IPS-NIHi7 (cell line): ENCODE data around the gene GAS7.
"Not testable (repeated sequence)": the region's sequence is repeated elsewhere in the genome, so short reads cannot be mapped to it uniquely, and the experiment has no call there.

Experiments used
- DNase-seq: peaks from one replicate; pipeline ENCODE4 v3.0.0; 2012; ENCODE audit warnings: mixed read lengths; ENCODE audit errors: extremely low spot score

The GAS7 gene

DNA sequence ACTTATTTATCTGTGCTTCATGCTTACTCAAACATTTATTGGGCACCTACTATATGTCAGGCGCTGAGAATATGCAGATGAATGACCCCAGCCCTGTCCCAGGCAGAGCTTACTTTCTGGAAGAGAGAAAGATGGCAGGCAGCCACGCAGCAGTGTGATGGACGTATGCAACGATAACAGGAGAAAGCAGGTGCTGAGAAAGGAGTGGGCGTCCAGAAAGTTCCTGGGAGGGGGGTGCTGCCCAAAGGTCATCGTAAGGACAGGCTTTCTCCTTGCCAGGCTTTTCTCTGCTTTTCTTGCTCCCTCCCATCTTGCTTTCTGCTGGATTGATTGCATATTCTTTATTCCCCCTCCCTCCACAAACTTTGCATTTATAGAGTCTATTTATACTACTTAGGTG lies 124.5 kb downstream of the GAS7 start:
- DNase-seq, result no peak

DNA sequence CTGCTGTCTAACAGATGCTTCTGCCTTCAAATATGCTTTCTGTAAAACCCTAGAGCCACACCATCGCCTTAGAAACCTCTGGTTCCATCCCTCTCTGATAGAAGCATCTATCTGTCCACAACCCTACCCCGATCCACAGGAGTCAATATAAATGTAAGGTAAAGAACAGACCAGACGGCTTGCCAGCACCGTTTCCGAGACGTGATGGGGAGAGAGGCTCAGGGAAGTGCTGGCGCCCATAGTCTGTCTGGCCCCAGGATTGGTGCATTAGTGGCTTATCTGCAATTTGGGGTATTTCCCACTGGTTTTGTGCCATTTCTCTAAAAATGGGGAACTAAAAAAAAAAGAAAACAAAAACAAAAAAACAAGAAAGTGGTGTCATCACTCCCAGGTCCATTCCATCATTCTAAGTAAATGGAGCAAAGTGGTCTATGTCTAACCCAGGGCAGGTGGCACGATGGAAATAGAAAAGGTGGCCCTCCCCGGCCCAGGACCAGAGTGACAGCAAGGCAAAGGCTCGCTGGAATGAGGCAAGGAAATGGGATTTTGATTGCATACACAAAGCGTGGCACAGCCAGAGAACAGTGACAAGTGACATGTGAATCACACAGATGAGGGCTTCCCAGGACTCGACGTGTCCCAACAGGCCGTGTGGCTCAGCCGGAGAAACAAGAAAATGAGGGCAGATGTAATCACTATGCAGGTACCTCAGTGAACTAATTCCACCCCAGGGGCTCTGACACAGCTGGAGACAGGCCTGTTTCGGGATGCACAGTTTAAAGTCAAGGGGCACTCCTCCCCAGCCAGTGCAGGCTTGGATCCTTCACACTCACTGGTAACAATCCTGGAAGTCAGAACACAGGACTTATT lies 125.6 kb downstream of the GAS7 start:
- DNase-seq, result no peak

DNA sequence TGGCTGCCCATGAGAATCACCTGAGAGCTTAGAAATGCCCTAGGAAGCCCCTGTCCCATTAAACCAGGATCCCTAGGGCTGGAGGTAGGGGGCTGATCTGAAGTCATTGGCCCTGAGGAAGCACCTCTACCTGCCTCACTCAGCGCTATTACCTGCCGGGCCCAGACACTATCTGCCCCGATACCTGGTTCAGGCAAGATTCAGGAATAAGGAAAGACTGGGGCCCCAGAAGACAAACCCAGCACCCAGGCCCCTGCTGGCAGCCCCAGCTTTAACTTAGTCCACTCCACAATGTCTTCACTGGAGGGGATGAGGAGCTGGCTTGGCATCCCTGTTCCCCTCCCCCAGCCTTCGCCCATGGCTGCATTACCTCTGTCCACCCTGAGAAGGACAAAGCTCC lies 126.3 kb downstream of the GAS7 start:
- DNase-seq, result no peak

DNA sequence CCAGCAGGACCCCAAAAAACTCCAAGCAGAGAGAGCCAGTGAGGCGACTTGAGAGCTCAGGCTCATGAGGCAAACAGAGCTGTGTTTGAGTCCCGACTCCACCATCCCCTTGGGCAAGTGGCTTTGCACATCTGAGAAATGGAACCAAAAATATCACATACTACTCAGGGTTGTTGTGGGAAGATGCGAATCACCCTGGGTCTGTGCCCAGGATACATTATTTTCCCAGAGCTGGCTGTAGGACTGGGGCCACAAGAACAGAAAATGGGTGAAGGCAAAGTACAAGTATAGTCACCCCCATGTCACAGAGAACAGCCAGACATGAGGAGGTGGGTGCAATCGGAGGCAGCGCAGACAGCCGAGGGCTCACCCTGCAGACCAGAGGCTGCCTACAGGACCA lies 127.3 kb downstream of the GAS7 start:
- no peak for DNase-seq

DNA sequence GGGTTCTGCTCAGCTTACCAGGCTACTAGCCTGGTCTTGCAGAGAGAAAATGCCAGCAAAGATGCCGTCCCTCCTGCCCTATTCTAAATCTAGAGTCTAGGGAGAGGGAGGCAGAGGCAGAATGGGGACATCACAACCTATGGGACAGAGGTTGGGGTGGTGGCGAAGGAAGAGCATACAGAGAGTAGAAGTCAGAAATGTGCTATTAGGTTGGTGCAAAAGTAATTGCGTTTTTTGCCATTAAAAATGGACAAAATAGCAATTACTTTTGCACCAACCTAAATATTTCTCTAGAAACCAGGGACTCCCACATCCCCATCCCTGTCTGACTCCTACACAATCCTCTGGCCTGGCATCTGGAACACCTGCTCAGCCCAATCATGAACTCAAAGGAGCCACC lies 127.7 kb downstream of the GAS7 start:
- DNase-seq, result no peak

DNA sequence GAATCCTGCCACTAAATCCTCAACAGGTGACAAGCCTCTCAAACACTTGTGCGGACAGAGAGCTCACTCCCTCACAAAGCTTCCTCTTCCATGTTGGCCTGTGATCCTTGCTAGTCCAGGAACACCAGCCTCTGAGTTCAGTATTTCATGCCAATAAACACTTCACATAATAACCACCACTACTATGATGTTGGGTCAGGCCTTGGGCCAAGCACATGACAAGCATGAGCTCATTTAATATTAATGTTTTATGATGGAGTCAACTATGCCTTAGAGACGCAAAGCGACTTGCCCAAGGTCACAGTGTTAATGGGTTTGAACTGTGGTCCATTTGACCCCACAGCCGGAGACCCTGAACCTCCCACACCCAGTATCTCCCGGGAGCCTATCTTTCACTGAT lies 129.1 kb downstream of the GAS7 start:
- no peak for DNase-seq

DNA sequence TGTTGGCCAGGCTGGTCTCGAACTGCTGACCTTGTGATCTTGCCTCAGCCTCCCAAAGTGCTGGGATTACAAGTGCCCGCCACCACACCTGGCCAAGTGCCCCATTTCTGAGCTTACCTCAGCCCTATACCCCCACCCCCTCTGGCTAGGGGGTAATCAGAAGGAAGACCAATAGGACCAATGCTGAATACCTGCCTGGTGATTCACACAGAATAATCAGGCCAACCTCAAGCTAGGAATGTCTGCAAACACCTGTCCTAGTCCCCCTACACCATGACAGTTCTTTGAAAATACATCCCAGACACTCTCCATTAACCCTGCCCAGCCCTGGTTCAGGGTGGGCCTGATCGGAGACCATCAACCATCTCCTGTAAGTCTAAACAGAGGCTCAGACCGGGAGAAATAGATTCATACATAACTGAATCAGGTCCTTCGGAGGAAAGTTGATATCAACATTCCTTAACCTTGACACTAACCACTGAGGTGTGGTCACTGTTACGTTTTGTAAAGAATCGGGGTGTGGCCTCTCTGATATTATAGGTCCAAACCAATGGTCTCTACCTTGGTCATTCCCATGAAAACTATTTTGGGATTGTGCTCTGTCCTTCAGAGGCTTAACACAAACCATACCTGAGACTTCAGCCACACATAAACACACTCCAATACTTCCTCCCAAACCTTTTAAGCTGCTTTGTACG lies 130.8 kb downstream of the GAS7 start:
- no peak for DNase-seq

DNA sequence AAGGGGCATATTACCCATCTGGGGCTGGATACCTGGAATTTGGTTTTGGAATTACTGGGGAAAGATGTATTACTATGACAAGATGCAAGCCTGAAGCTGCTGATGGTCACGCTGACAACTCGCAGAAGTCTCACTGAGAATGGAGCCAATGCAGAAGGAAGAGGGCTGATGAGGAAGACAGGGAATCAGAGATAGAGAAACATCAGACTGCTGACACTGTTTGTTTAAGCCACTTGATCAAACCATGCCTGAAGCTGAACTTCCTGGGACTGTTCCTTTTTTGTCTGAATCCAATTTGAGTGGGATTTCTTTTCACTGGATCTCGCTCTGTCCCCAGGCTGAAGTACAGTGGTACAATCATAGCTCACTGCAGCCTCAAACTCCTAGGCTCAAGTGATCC lies 133.9 kb downstream of the GAS7 start:
- no peak for DNase-seq

DNA sequence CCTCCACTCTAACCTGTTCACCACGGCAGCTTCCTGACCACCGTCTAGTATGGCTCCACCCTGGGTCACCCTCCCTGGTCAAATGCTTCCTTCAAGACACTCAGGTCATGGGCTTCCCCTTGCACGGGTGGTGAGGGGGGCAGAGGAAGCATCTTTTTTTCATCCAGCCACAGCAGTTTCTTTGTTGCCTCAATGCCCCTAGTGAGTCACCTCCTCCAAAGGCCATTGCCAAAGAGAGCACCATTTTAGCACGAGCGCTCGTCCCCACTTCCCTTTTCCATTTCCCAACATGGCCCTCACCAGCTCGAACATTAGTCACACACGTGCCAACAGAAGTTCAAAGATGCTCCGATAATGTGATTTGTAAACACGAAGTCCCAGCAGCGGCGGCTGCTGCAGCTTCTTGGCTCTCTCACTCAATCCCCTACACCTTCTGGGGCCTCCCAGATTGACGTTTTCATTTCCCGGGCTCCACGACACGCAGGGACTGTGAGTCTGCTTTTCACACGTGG lies 134.6 kb downstream of the GAS7 start:
- DNase-seq, result no peak

DNA sequence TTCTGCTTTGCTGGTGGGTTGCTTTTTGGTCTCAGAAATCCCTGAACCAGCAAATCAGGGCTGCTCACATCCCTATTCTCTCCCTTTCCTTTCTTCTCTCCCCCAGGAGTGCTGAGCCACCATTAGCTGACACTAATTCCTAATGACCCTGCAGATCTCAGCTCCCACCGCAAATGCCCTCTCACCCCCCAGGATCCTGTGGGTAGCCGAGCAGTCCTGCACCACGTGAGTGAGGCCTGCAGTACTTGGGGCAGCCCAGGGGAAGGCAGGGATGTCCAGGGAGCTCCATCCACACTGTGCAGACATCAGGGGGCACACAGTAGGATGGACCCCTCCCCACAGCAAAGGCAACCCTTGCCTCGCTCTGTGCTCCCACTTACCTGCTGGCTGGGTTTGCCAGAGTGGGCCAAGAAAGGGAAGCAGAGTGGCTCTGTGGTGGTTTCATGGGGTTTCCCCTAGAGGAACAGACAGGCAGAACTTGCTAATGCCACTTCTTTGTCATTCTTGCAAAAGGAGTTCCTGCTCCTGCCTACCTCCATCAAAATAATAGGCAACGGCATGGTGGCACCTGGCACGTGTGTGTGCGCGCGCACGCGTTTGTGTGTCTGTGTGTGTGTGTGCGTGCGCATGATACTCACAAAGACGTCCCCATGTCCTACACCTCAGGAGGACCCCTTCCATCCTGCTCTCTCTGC lies 135.6 kb downstream of the GAS7 start:
- no peak for DNase-seq

DNA sequence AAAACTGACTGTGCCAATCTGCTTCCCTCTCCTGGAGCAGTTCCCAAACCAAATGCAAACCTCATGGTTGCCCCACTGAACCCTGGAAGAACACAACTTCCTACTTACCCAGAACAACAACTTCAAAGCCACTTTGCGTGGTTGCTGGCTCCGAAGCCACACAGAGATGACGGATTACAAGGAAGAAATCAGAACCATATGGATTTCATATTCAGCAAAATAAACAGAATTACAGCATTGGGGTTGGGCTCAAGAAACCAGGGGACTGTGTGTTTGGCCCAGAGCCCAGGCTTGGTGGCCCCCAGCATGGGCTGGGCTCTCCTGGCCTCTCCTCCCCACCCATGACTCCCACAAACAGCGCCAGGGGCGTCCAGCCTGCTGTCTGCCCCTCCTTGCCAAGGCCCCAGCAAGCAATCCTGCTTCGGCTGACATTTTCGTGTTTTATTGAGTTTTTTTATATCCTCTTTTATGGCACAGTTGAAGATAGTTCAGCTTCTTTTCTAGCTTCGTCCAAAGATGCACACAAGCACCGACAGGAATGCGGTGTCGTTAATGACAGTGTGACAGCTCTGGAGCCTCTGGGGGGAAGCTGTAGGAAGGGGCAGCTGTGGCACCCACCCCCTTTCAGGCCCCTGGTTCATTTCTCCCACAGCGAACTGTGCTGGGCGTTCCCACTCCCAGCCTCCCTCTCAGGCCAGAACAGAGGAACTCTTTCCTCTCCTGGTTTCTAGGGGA lies 137.1 kb downstream of the GAS7 start:
- no peak for DNase-seq

DNA sequence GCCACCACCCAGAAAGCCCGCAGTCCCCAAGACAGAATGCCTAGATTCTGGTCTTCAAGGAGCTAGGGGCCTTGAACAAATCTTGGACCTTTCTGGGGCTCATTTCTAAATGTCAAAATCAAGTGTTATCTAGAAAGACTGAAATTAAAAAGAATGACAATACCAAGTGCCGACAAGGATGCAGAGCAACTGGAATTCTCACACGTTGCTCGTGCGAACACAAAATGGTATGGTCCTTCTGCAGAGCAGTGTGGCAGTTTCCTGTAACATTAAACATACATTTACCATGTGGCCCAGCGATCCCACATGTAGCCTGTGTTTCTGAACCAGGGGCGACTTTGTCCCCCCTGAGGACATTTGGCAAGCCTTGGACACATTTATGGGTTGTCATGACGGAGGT lies 137.9 kb downstream of the GAS7 start:
- no peak for DNase-seq

DNA sequence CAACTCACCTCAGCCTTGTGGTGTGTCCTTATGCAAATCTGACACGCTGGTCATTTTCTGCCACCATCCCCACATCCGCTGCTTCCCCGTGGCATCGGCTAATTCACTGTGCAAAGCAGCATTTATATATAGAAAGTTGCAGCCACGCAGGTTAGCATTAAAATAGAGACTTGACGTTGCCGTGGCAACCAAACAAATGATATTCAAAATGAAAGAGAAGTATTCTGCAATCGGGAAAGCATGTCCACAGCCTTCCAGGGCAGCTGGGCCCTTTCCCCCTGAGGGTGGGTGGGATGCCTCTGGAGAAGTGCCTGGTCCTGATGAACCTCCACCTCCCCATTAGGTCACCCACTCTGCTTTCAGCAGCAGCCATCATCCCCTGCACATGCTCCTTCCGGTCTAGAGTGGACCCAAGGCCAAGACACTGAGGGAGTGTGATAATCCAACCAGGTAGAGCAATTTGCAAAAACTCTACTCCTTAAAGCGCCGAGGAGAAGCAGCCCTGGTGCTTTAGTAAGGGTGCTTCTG lies 138.7 kb downstream of the GAS7 start:
- DNase-seq, result no peak

DNA sequence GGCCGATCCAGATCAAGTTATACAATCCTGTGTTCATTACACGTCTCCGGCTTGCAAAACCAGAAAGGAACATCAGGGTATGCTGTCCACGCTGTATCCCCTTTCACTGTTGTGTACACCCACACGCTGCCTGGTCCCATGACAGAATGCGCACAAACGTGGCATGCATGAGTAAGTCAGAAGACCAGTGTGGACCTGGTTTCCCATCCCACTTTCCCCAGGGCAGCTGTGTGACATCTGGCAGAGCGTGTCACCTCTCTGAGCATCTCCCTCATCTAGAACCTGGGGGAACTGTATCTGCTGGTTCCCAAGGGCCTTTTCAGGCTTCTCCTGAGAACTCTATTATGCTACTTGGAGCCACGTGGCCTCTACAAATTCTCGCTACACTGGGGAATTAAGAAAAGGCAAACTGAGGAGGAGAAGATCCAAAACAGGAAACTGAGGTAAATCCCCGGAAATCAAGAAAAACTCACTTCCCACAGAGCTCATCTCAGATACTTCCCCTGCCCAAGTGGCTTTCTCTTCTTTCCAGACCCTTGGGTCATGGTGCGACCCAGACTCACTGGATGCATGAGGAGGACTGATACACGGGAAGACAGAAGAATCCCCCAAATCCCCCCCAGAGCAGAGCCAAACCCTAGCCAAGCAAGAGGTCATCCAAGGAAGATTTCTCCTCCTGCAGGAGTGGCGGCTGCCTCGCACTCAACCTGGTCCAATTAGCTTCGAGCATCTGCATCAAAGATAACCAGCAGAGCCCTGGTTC lies 139.3 kb downstream of the GAS7 start:
- DNase-seq, result no peak

DNA sequence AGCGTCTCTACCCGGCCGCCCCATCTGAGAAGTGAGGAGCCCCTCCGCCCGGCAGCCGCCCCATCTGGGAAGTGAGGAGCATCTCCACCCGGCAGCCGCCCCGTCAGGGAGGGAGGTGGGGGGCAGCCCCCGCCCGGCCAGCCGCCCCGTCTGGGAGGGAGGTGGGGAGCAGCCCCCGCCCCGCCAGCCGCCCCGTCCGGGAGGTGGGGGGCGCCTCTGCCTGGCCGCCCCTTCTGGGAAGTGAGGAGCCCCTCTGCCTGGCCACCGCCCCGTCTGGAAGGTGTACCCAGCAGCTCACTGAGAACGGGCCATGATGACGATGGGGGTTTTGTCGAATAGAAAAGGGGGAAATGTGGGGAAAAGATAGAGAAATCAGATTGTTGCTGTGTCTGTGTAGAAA lies 140.9 kb downstream of the GAS7 start:
- DNase-seq, result not testable (repeated sequence)

DNA sequence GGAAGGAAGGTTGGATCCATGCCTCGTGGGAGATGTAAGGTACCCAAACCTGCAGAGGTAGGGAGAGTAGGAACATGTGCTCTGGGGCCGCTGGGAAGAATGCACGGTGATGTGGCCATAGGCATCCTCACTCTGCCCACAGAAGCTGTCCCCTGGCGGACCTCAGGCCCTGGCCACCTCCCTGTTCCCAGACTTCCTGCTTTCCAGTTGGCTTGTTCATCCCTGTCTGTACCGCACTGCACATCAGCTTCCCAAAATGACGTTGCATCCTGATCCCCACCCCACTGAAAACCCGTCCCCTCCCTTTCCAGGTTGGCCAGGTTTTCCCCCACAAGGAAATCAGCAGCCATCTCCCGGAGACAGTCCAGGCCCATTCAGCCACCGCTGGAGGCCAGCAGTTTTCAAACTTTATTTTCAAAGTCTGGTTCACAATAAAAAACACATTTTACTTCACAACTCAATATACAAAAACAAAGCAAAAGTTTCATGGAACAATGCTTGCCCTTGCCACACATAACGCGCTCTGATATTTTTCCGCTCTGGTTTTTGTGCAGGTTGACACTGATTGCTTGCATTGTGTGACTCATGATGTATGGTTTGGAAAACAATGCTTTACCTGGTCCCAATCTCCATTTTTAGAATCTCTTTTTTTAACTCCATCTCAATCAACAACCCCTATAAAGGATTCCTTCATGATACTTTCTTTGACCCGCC lies 143.0 kb downstream of the GAS7 start:
- no peak for DNase-seq

DNA sequence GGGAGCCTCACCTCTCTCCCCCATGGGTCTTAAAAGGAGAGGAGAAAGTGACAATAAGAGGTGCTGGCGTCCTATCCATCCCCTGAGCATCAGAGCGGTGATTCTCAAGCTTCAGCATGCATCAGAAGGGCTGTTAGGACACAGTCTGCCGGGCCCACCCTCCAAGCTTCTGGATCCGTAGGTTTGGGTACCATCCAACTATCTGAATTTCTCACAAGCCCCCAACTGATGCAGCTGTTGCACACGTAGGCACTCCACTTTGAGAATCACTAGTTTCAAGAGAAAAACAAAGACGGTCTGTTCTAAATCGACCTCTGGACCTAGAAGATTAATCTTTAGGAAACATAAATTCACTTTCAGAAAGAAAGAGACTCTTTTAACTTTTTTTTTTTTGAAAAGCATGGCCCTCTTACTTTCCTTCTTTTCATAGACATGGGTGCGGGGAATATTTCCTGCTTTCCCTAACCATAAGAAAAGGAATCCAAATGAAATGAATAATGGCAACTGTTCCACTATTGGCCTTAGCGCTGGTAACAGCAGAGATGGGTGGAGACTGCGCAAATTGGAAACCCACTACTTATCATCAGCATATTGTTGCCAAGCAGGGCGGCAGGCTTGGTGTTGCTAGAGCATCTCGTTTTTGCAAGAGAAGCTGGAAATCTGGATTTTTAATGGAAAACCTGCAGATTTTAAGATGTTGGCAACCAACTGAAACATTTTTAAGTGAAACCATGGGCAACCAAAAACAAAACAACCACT lies 144.4 kb downstream of the GAS7 start:
- no peak for DNase-seq

DNA sequence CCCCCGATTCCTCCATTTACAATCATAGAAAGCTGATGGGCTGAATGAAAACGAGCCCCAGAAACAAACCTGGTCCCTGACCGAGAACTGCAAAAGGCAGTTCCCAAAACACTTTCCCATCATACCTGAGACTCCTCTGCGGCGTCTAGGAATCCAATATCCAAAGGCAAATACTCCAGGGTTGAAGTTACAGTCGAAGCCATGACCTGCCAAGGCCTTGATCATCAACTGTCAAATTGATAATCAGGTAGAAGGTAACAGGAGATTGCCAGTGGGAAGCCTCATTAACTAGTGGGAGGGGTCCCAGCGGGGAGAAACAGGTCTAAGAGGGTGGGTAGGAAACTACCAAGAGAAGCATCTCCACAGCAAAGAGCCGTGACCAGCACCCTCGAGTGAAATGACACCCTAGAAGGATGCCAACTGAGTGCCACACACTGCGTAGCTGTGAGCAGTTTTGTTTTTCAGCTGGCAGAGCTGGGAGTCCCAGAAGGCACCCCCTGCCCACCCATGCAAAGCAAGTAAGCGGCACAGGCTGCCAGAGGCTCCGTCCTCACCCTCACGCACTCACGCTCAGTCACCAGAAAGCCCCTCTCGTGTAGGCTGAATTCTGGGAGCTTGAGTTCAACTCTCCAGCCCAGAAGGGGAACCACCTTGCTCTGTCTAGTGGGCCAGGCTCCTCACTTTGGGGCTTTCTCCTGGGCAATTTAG lies 146.1 kb downstream of the GAS7 start:
- no peak for DNase-seq

DNA sequence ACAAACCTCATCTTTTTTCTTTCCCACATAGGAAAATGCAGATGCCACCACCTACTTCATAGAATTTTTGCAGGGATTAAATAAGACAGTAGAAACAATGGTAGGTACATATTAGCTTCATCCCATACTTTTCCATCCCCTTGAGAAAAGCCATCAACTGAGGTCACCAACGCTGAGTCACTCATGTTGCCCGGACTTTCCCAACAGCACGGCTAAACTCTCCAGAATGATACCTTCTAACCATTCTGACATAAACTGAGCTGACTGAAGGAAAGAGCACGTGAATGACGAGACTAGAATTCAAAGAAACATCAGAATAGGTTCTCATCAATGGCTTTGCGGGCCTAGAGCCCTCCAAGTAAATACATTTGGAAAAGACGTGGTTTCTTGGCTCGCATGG lies 147.3 kb downstream of the GAS7 start:
- DNase-seq, result no peak
